Activated CD4-positive, CD25-positive, alpha-beta regulatory T cell treated with anti-CD3 and anti-CD28 coated beads, Interleukin-2, amount 50 U/mL, for 72 hours (primary cell): ENCODE measurements around the gene CDH8.
"Not testable (repeated sequence)": the region's sequence is repeated elsewhere in the genome, so short reads cannot be mapped to it uniquely, and the experiment has no call there.

Experiments
- DNase-seq: peaks from one replicate; pipeline ENCODE4 v3.0.0; 2021

Gene CDH8

DNA sequence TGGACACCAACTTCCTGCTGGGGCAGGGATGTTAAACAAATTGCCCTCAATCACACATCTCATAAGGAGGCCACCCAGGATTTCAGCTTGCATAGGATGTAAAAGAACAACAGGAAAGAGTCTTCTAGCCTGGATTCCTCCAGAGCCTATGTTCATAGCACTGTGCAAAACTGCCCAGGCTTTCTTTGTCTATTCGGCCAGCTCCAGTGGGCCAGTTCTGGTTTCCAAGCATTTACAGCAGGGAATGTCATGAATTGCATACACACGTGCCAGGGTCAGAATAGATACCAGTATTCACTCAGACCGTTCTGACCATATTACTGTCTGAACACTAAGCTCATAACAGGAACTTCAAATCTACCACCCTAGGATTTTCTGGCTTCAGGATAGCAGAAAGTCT is 273.2 kb downstream of the CDH8 start:
- DNase-seq: no peak

DNA sequence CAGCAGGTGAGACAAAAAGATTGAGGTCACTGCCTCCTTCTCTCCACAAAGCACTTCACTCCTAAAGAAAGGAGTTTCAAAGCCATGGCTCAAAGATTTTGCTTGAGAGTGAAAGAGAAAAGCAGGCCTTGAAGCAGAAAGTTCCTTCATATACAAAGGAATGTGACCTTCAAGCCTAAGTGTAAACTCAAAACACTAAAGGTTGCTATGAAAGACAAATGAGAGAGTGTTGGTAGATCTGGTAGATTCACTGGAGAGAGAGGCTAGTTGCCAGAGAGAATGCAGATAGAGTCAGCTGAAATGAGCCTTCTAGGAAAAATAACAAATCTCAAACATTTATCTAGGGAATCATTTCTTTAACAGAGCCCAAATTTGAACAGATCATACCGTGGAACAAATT is 305.2 kb downstream of the CDH8 start:
- no peak for DNase-seq

DNA sequence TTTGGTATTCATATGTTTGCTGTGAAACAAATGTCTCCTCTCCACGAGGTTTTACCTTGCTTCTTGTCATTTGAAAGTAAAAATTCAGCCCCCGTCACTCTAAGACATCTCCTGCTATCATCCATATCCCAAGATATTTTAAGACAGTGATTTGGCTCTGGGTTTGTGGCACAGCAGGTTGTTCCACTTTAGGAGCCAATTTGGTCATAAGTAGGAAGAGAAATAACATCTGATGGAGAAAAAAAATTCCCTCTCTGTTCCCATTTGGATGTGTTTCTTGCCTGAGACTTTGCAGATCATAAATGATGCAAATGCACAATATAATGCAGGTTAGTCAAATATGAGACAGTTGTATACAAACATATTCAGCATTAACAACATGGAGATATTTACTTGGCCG is 309.5 kb downstream of the CDH8 start:
- DNase-seq: no peak

DNA sequence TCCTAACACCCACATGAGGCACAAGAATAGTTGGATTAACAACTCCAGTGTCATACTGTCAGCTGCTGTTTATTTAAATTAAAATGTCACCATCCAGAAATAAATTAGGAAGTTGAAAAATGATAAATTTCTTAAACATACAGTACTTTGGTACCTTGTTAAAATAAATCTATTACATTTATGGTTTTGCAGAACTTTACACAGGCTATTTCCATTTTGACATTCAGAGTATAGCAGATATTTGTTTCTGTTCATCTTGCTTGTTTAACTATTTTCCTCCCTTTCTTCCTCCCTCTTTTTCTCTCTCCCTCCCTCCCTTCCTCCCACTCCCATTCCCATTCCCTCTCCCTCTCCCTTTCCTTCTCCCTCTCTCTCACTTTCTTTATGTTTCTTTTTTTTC is 310.1 kb downstream of the CDH8 start:
- no peak for DNase-seq

DNA sequence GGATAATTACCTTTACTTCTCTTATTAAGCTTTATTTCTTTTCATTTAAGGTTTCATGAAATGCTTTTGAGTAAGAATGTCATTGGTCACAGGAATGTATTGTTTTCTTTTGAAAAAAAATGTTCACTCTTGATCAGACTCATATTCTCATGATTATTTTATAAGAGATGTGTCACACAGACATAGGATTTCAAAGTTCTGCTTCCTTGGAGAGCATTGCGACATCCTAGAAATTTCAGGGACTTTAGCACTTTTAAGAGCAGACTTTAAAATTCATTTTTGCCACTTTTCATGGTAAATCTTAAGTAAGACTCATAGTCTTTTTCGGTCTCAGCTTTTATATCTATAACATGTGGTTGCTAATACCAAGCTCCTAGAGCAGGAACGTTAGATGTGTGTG is 314.7 kb downstream of the CDH8 start:
- DNase-seq: no peak

DNA sequence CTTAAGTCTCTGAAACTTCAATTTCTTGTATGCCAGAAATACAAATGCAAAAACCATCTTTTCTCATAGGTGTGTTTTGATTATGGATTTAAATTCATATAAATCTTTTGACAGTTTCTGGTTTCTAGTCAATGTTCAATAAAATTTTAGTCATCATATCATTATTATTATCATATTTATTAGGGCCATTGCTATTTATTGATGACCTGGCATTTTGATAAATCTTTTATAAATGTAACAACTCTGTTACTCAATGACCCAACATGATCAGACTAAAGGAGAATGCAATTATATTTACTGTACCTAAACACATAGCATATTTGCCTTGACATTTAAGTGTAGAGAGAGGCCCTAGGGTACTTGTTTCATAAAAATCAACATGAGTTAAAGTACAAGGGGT is 320.8 kb downstream of the CDH8 start:
- DNase-seq: no peak

DNA sequence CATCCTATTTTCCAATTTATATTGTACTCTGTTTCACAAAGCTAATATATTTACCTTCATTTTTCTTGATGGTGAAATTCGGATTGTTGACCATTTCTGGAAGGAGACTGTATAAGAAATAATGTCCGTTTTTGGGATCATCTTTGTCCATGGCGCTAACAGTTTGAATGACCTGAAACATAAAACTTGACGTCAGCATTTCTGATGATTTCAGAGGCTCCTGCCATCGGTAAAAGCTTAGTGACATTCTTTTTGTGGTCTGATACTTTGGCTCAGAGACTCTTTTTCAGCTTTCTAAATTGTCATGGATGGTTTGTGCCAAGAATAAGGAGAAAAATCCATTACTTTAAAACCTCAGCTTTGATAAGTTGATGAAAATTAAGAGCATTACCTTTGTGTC is 322.5 kb downstream of the CDH8 start:
- DNase-seq: no peak

DNA sequence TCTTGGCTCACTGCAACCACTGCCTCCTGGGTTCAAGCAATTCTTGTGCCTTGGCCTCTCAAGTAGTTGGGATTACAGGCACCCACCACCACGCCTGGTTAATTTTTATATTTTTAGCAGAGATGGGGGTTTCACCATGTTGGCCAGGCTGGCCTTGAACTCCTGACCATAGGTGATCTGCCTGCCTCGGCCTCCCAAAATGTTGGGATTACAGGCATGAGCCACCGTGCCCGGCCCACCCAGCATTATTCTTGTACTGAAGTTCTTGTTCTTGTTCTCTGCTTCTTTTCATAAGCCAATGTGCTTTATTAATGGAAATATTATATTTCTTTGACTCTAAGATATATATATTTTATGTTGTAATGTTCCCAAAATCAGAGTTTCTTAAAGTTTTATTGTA is 336.6 kb downstream of the CDH8 start:
- not testable (repeated sequence) for DNase-seq

DNA sequence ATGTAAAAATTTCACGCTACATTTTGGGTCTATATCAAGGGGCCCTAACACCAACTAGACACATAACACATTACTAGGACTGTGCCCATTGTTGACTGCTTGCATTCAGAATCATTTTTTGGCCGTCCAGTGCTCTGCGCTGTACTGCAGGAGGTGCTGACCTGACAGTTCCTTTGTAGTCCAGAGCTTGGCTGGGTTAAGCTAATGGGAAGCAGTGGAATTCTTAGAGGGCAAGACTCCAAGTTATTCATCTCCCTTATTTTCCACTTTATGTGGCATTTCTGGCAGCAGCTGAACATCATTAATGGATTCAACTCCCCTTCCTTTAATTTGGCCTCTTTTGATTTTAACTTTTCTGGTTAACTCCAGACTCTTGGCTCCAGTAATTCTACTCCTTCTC is 351.7 kb downstream of the CDH8 start:
- DNase-seq: no peak

DNA sequence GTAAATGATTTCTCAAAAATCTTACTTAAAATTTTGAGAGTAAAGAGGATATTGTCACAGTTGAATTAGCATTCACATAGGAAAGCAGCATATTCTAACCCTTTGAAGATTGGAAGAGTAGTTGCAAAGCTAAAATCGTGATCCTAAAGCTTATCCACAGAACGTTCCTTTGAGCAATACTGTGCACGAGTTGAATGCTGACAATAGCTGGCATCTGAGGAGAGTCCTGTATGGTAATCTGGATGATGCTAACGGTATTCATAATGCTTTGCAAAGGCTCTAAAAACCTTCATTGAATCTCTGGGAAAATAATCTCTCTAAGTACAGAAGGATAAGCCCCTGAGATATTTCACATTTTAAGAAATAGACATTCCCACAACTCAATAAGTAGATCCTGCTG is 354.6 kb downstream of the CDH8 start:
- DNase-seq: no peak

DNA sequence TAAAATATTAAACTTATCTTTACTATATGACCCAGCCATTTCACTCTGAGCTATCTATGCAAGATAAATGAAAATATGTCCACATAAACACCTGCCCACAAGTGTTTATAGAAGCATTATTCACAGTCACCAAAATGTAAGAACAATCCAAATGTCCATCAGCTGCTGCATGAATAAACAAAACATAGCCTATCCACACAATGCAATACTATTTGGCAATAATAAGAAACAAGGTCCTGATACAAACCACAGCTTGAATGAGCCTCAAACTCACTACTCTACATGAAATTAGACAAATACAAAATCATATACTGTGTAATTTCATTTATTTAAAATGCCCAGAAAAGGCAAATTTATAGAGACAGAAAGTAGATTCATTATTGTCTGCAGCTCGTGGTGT is 355.1 kb downstream of the CDH8 start:
- DNase-seq: no peak

DNA sequence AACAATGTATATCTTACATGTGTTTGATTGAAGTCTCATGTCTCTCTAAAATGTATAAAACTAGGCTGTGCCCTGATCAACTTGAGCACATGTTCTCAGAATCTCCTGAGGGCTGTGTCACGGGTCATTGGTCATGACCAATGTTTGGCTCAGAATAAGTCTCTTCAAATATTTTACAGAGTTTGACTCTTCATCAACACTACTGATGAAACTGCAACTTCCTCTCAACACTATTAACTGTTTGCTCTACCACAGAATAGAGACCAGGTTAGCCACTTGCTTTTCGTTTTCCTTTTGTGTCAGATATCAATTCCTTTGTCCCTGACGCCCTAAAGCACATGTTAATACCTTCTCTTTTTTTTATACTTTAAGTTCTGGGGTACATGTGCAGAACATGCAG is 358.1 kb downstream of the CDH8 start:
- no peak for DNase-seq

DNA sequence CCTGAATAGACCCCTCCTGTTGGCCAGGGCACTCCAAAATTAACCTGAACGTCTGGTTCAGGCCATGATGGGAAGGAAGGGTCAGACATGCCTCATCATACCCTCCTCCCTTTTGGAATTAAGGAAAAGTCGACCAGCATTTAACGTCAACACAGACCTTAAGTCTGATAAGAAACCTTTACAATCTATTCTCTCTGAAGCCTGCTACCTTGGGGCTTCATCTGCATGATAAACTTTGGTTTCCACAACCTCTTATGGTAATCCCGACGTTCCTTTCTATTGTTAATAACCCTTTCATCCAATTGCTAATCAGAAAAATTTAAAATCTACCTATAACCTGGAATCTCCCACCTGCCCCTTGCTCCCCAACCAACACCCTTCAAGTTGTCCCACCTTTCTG is 358.5 kb downstream of the CDH8 start:
- DNase-seq: no peak

DNA sequence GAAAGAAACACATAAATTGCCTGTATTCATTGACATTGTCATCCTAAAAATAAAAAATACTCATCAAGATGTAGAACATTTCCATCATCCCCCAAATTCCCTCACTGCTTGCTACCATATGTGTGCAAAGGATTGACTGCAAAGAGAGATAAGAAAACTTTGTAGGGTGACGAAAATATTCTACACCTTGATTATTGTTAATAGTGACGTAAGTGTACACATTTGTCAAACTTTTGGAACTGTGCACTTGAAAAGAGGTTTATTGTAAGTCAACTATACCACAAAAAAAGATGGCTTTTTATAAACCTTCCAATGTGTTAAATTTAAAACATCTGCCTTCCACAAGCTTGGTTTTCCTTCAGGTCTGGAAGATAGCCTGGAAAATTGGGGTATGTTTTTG is 359.5 kb downstream of the CDH8 start:
- no peak for DNase-seq

DNA sequence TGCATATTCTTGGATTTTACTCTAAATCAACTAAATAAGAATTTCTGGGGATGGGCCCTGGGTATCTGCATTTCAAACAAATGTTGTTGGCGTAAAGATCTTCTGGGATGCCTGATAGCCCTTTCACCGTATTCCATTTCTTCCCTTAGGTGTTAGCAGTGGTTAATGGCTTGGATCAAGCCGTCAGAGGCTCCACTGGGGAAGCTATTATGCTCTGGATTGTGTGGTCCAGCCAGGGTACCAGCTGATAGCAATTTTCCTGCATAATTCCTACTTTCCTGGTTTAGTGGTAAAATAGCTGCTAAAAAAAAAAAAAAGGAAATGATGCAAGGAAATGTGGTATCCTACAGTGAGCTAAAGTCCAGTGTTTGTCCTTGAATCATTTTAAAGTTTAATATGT is 365.1 kb downstream of the CDH8 start:
- no peak for DNase-seq

DNA sequence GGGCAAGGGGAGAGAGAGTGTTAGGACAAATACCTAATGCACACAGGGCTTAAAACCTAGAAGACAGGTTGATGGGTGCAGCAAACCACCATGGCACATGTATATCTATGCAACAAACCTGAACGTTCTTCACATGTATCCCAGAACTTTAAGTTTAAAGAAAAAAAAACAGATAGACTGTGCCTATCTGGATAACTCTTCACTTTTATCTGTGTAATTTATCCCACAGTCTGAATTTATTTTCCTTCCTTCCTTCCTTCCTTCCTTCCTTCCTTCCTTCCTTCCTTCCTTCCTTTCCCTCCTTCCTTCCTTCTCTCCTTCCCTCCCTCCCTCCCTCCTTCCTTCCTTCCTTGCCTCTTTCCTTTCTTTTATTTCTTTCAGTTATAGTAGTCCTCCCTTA is 370.7 kb downstream of the CDH8 start:
- no peak for DNase-seq

DNA sequence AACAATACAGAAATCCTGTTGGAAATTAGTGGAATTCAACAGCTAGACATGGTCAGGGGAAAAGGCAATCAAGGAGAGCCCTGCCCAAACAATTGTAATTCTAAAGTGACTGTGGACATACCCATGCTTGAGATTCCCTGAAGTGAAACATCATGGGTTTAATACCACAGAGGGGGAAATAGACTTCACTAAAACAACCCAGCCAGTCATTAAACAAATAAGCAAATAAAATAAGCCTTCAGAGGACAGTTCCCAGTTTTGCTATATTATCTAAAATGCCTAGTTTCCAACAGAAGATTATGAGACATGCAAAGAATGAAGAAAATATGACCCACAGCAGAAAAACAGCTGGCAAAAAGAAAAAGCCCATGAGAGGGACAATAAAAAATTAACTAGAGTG is 376.3 kb downstream of the CDH8 start:
- DNase-seq: no peak

DNA sequence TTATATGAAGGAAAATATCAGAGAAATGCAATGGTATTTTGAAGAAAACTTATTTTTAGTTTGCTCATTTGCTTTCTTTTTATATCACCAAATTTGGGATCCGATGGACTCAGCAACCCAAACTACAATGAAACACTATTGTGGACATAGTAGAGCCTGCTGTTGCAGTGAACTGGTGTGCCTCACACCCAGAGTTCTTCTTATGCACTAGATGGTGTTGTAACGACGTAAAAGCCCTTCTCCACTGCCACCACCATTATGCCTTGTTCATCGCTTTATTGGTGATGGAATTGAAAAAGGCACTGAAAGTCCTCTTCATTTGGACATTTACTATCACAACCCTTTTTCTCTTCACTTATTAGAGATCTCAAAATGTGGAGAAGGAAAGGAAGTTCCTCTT is 381.3 kb downstream of the CDH8 start:
- DNase-seq: no peak

DNA sequence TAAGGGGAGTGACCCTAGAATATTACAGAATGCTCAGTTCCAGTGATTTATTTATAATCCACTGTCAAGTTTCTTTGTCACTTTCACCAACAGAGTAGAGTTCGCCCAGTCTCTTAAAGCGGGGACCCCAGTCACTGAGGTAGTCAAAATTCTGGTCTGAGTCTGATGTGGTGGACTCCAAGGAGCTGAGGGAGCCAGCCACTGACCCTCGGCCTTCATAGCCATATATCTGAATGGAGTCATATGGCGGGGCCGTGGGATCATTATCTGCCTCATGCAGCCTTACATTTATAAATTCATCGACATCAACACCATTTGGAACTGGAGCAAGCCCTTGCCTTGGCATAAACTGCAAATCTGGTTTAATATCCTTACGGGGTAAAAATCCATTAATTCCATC is 382.7 kb downstream of the CDH8 start:
- DNase-seq: no peak

DNA sequence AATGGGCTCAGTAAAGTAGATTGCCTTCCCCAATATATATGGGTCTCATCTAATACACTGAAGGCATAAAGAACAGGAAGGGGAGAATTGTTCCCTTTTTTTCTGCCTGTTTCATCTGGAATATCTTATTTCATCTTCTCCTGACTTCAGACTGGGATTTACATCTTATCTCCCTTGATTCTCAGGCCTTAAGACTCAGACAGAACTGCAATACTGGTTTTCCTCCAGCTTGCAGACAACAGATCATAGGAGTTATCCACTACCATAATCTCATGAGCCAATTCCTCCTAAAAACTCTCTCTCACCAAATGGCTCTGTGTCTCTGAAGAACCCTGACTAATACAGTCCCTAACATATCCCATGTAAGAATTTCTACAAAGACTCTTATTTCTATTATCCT is 390.7 kb downstream of the CDH8 start:
- DNase-seq: no peak

DNA sequence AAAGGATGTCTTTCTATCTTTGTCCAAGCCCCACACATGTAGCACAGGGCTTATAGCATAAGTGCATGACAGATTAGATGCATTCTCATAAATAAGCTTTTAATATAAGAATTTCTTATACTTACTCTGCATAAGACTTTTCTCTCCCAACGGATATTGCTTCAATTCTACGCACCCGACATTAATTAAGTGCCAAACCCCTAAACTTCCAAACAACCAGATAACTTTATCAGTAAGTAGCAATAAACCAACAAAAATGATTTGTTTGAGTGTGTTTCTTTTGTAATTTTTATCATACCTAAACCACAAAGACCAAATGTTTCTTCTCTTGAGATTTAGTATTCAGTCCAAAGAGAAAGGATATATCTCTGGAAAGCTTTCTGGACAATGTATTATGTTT is 391.5 kb downstream of the CDH8 start:
- DNase-seq: no peak

DNA sequence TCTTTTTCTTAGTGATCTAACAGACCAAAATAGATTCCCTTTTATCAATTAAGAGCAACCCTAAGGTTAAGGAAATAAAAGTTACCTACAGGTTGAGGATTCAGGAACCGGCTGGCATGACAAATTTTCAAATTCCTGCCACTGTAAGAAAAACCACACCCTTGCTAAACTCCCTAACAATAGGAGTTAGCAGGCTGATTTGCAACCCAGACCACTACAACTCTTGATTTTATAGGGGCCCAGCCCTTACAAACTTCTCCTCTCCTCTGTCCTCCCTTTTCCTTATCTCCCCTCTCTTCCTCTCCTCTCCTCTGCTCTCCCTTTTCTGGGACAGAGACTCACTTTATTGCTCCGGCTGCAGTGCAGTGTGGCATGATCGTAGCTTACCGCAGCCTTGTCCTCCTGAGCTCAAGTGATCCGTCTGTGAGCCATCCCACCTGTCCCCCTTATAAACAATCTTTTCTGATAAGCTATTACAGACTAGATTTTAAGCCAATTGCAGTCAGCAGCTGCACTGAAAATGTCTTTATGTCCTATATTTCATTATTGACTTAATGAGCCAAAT is 418.9 kb downstream of the CDH8 start:
- DNase-seq: no peak

DNA sequence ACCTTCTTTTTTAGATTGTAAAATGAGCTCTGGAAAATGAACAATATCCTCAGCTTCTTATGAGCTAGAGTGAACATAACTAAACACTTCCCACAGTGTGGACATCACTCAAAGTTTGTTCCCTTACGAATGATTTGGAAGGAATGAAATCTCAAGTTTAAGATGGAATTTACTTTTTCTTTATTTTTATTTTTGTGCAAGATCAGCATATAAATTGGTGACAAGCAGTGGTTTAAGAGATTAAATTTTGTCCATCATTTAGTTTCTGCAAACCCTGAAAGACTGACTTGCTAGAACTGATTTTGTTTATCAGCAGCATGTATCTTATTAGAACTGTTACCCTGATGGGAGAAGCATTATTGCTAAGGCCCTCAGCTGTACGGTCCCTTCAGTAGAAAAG is 420.1 kb downstream of the CDH8 start:
- DNase-seq: no peak

DNA sequence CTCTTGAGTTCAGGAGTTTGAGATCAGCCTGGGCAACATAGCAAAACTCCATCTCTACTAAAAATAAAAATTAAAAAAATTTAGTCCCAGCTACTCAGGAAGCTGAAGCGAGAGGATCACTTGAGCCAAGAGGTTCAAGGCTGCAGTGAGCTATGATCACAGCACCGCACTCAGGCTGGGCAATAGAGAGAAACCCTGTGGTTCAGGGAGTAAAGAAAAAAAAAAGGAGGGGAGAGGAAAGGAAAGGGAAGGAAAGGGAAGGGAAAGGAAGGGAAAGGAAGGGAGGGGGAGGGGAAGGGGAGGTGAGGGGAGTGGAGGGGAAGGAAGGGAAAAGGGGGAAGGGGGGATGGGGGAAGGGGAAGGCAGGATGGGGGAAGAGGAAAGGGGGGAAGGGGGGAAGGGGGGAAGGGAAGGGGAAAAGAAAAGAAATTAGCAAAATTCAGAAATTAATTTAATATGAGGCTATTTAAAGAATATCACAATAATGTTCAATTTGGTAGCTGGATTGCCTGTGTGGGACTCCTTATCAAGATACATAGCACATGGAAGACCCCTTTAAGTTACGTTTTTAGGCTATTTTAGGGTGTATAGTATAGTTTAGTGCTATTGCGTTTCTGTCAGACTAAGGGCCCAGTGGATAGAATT is 424.3 kb downstream of the CDH8 start:
- no peak for DNase-seq

DNA sequence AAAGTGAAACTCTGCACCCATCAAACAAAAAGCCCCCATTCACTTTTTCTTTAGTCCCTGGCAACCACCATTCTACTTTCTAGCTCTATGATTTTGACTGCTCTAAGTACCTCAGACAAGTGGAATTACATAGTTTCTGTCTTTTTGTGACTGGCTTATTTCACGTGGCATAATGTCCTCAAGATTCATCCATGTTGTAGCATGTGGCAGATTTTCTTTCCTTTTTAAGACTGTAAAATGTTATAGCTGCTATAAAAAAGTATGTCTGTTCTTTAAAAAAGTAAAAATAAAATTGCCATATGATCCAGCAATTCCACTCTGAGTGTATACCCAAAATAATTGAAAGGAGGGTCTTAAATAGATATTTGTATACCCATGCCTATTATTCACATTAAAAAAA is 429.7 kb downstream of the CDH8 start:
- DNase-seq: no peak
